ENCODE measurements around the gene IFNL2. TPM values are rescaled to one million over a fixed set of nuclear protein-coding genes. Genes with fewer than 3 reads are reported as not detected.

Gene IFNL2
- total and polyA plus RNA-seq, 2 donors (not counting 1 experiment from before 2014, with no cell fraction given) = not detected

Other genes with a start within 250 kb of the IFNL2 start
- 0.12 TPM in 1 of 2 replicates, not detected in the other for gene FBXO27, start 235.8 kb upstream of the IFNL2 start, total RNA-seq
- gene FBXO27, start 235.8 kb upstream of the IFNL2 start, polyA plus RNA-seq = 0.18 and 0.33 TPM in 2 replicates
- not detected in 2 replicates for gene ACP7, start 184.0 kb upstream of the IFNL2 start, total RNA-seq
- not detected in 2 replicates for gene ACP7, start 184.0 kb upstream of the IFNL2 start, polyA plus RNA-seq
- 13.6 and 23.3 TPM in 2 replicates for gene PAK4, start 142.6 kb upstream of the IFNL2 start, total RNA-seq
- 12.0 and 13.3 TPM in 2 replicates for gene PAK4, start 142.6 kb upstream of the IFNL2 start, polyA plus RNA-seq
- gene NCCRP1, start 71.4 kb upstream of the IFNL2 start, total RNA-seq = not detected in 2 replicates
- 0.04 and 0.10 TPM in 2 replicates for gene NCCRP1, start 71.4 kb upstream of the IFNL2 start, polyA plus RNA-seq
- not detected in 2 replicates for gene SYCN, start 64.1 kb upstream of the IFNL2 start, total RNA-seq
- gene SYCN, start 64.1 kb upstream of the IFNL2 start, polyA plus RNA-seq = not detected in 2 replicates
- not detected in 2 replicates for gene IFNL3, start 23.4 kb upstream of the IFNL2 start, total RNA-seq
- not detected in 2 replicates for gene IFNL3, start 23.4 kb upstream of the IFNL2 start, polyA plus RNA-seq
- gene IFNL4, start 19.5 kb upstream of the IFNL2 start, total RNA-seq = not detected in 2 replicates
- gene IFNL4, start 19.5 kb upstream of the IFNL2 start, polyA plus RNA-seq = not detected in 2 replicates
- not detected in 2 replicates for gene IFNL1, start 28.0 kb downstream of the IFNL2 start, total RNA-seq
- not detected in 2 replicates for gene IFNL1, start 28.0 kb downstream of the IFNL2 start, polyA plus RNA-seq
- gene LRFN1, start 52.5 kb downstream of the IFNL2 start, total RNA-seq = 1.0 and 1.7 TPM in 2 replicates
- 1.8 and 2.9 TPM in 2 replicates for gene LRFN1, start 52.5 kb downstream of the IFNL2 start, polyA plus RNA-seq
- gene GMFG, start 67.6 kb downstream of the IFNL2 start, total RNA-seq = 169 and 176 TPM in 2 replicates
- 161 and 174 TPM in 2 replicates for gene GMFG, start 67.6 kb downstream of the IFNL2 start, polyA plus RNA-seq
- gene SAMD4B, start 74.0 kb downstream of the IFNL2 start, total RNA-seq = 90.0 and 96.1 TPM in 2 replicates
- 62.9 and 87.3 TPM in 2 replicates for gene SAMD4B, start 74.0 kb downstream of the IFNL2 start, polyA plus RNA-seq
- 54.6 and 59.9 TPM in 2 replicates for gene PAF1, start 122.7 kb downstream of the IFNL2 start, total RNA-seq
- gene PAF1, start 122.7 kb downstream of the IFNL2 start, polyA plus RNA-seq = 387 and 819 TPM in 2 replicates
- gene MED29, start 123.0 kb downstream of the IFNL2 start, total RNA-seq = 47.5 and 53.0 TPM in 2 replicates
- gene MED29, start 123.0 kb downstream of the IFNL2 start, polyA plus RNA-seq = 33.0 and 36.3 TPM in 2 replicates
- gene ZFP36, start 138.5 kb downstream of the IFNL2 start, total RNA-seq = 252 and 260 TPM in 2 replicates
- gene ZFP36, start 138.5 kb downstream of the IFNL2 start, polyA plus RNA-seq = 1,123 and 1,633 TPM in 2 replicates
- 154 and 167 TPM in 2 replicates for gene PLEKHG2, start 144.3 kb downstream of the IFNL2 start, total RNA-seq
- 27.0 and 32.3 TPM in 2 replicates for gene PLEKHG2, start 144.3 kb downstream of the IFNL2 start, polyA plus RNA-seq
- gene RPS16, start 167.6 kb downstream of the IFNL2 start, total RNA-seq = 3,766 and 3,910 TPM in 2 replicates
- gene RPS16, start 167.6 kb downstream of the IFNL2 start, polyA plus RNA-seq = 5,199 and 6,448 TPM in 2 replicates
- 195 and 203 TPM in 2 replicates for gene SUPT5H, start 177.2 kb downstream of the IFNL2 start, total RNA-seq
- gene SUPT5H, start 177.2 kb downstream of the IFNL2 start, polyA plus RNA-seq = 119 and 197 TPM in 2 replicates
- gene TIMM50, start 212.4 kb downstream of the IFNL2 start, total RNA-seq = 52.3 and 55.3 TPM in 2 replicates
- gene TIMM50, start 212.4 kb downstream of the IFNL2 start, polyA plus RNA-seq = 25.7 and 27.9 TPM in 2 replicates
- gene DLL3, start 230.6 kb downstream of the IFNL2 start, total RNA-seq = 0.41 and 1.1 TPM in 2 replicates
- gene DLL3, start 230.6 kb downstream of the IFNL2 start, polyA plus RNA-seq = 0.30 and 0.46 TPM in 2 replicates
- gene SELENOV, start 246.7 kb downstream of the IFNL2 start, total RNA-seq = not detected in 2 replicates
- gene SELENOV, start 246.7 kb downstream of the IFNL2 start, polyA plus RNA-seq = not detected in 2 replicates

All from B cell (primary cell).